ENCODE data around the gene MAL.

Gene MAL

DNA sequence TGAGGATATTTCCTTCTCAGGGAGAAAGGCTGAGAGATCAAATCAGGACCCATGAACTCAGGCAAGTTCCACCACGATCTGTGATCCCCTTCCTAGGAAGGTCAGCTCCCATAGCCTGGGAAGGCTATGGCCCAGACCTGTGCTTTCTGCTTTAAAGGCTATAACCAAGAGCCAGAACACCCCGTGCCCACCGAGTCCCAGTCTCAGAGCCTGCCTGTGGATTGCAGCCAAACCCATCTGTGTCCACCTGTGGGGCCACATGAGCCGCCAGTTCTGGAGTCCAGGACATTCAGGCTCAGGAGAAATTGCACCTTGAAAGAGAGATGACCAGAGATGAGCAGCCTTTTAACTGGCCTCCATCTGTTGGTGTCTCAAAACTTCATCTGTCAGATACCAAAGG is 46.9 kb downstream of the MAL start:
- TF ChIP-seq, protein P1, sequence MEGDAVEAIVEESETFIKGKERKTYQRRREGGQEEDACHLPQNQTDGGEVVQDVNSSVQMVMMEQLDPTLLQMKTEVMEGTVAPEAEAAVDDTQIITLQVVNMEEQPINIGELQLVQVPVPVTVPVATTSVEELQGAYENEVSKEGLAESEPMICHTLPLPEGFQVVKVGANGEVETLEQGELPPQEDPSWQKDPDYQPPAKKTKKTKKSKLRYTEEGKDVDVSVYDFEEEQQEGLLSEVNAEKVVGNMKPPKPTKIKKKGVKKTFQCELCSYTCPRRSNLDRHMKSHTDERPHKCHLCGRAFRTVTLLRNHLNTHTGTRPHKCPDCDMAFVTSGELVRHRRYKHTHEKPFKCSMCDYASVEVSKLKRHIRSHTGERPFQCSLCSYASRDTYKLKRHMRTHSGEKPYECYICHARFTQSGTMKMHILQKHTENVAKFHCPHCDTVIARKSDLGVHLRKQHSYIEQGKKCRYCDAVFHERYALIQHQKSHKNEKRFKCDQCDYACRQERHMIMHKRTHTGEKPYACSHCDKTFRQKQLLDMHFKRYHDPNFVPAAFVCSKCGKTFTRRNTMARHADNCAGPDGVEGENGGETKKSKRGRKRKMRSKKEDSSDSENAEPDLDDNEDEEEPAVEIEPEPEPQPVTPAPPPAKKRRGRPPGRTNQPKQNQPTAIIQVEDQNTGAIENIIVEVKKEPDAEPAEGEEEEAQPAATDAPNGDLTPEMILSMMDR (conservative IDR thresholded peaks at IDR 0.05; ENCODE audit: low read depth, low read length): no peak
- DNase-seq (ENCODE audit: low read depth): no peak
- no peak overlapping the region for H3K4me3 ChIP-seq (ENCODE audit: low read depth, low read length)

DNA sequence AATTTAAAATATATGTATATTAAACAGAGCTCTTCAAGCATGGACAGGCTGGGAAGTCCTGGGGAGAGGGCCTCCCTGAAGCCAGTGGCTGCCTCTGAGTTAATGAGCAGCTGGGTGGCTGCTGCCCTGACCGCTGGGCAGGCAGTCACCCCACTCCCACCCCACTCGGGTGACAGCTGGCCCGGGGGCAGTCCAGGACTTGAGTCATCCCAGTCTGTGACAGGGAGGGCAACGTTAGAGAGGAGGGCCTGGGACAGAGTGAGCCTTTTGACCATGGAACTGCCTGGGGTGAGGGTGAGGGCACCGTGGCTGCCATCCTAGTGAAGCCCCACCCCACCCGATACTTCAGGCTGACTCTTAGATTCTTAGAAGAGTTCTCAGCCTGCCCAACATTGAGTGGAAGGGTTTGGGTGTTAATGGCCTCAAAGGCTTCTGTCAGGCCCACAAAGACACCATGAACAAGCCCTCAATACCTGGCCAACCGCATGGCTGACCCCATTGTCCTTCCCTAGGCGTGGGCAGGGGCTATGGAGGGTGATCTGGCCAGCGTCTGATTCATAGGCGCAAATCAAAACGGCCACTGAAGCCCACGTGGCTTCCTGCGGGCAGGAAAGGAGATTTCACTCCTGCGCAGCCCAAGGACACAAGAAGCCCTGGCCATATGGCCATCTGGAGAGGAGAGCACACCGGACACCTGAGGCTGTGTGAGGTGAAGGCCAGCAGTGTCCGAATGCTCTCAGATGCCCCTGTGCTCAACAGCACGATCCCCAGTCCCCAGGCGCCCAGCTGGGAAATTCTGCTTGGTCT is 48.6 kb downstream of the MAL start:
- no peak overlapping the region for H3K4me3 ChIP-seq (ENCODE audit: low read depth, low read length)
- DNase-seq (ENCODE audit: low read depth): no peak
- TF ChIP-seq, protein P1 (conservative IDR thresholded peaks at IDR 0.05; ENCODE audit: low read depth, low read length): no peak

DNA sequence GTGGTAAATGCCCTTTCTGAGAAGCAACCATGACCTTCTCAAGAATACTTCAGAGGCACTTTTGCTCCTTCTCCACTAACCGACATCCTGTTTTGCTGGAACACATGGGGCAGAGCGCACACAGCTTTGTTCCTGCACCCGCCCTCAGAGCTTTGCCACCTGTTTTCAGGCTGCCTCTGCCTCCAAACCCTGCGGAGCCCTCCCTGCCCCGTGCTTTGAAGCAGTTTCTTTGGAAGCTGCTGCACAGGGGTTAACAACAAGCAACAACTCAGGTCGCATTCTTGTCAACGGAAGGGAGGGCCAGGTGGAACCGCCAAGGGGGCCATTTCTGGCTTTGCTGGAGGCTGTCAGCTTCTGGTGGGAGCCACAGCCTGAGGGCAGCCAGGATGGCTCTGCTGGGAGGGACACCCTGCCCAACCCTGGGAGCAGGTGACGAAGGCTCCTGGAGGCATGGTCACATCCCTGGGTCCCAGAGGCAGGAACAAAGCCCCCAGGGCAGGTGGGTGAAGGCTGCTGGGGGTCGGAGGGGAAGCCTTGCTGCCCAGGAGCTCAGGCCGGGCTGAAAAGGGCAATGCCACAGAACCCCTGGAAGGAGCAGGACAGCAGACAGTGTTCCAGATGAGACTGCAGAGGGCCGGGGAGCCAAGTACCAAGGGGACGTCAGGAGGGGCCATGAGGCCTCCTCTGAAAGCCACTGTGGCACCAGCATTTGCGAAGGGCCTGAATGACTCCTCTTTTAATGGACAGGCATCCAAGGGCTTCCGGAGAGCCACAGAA is 49.3 kb downstream of the MAL start:
- TF ChIP-seq, protein P1 (conservative IDR thresholded peaks at IDR 0.05; ENCODE audit: low read depth, low read length): no peak
- H3K4me3 ChIP-seq (ENCODE audit: low read depth, low read length): no peak overlapping the region
- no peak for DNase-seq (ENCODE audit: low read depth)

DNA sequence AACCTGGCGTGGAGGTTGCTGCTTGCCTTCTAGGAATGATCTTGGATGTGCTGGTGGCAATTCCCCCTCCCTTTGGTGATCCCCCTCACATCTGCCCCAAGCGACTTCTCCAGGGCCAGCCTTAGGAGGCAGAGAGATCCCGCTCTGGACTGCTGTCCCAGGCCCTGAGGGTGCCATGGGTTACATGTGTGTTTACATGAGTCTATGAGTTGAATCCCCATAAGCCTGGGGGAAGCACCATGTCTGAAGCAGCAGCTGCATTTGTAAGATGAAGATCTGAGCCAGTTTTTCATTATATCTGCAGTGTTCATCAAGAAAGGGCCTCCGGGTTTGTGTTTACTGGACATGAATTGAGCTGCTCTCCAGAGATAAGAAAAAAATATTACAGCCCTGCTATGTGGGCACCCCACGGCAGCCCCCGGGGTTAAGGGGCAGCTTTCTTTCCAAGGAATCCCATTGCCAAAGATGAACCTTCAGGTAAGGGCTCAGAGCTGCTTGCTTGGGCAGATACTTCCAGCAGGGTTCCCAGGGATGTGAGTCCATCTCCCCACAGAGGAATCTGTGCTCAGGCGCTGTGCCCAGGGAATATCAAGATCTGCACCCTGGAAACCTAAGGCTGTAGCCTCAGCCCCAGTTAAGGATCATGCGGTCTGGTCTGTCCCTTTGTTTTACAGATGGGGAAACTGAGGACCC is 50.1 kb downstream of the MAL start:
- H3K4me3 ChIP-seq (ENCODE audit: low read depth, low read length): no peak overlapping the region
- TF ChIP-seq, protein P1 (conservative IDR thresholded peaks at IDR 0.05; ENCODE audit: low read depth, low read length): no peak

DNA sequence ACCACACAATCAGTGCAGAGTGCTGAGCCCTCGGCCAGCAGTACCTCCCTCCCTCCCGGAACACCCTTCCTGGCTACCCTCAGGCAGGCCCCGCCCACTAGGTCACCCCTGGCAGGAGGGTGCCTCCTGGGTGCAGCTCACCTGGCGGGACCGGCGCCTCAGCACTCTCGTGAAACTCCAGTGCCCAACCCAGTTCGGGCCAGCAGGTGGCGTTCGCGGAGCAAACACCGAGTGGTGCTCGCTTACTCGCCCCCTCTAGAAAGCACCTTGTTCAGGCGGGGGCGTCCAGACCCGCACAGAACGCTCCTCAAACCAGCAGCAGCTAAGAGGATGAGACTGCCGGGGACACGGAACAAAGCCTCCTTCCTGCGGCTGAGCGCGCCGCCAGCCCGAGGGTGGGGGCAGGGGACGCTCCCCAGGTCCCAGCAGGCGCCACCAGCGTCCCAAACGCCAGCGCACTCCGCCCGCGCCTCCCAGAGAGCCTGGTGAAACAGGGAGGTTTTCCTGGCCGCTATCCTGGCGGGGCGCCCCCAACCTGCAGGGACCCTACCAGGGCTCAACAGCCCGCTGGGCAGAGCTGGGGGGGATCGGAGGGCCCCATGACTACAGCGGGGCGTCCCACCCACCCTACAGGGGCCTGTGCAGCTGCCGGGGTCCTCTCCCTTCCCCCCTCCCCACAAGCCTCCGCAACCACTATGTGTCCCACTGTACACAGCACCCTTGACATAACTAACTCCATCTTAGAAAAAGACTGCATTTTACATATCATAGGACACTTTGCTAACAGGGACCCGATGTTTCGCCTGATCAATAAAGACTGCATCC is 51.4 kb downstream of the MAL start:
- TF ChIP-seq, protein P1 (conservative IDR thresholded peaks at IDR 0.05; ENCODE audit: low read depth, low read length): peak; percentile 87
- H3K4me3 ChIP-seq (ENCODE audit: low read depth, low read length): peak overlapping the region; percentile 49
- peak; percentile 61 for DNase-seq (ENCODE audit: low read depth)

More for the DNA sequence above, 50.1 kb downstream of the MAL start:
- no peak for DNase-seq (ENCODE audit: low read depth)

DNA sequence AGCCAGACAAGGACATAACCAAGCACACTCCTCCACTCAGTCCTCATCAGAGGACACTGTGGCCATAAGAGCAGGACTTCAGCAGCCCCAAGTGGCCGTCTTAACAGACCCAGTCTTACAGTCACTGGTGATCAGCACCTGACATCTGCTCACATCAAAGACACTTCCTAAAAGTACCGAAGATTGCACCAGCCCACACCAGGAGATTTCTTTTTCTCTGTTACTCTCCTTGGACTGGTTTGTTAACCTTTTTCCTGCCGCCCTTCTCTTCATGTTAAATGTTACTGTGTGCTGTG is 52.0 kb downstream of the MAL start:
- no peak overlapping the region for H3K4me3 ChIP-seq (ENCODE audit: low read depth, low read length)
- TF ChIP-seq, protein P1 (conservative IDR thresholded peaks at IDR 0.05; ENCODE audit: low read depth, low read length): no peak
- DNase-seq (ENCODE audit: low read depth): no peak

Measured in choroid plexus epithelial cell (primary cell).